IPS-15b (cell line): ENCODE data around the gene SCD.

Source experiments
- H3K27me3 ChIP-seq: one replicate; pipeline ENCODE4 v1.6.1; 2013; ENCODE audit warnings: low read length; ENCODE audit not compliant: control insufficient read depth, insufficient read depth
- H3K36me3 ChIP-seq: one replicate; pipeline ENCODE4 v1.6.1; 2013; ENCODE audit warnings: low read length; ENCODE audit not compliant: control insufficient read depth, insufficient read depth
- H3K4me1 ChIP-seq: one replicate; pipeline ENCODE4 v1.6.1; 2013; ENCODE audit warnings: mild to moderate bottlenecking, low read length; ENCODE audit not compliant: control insufficient read depth, insufficient read depth
- H3K4me3 ChIP-seq: one replicate; pipeline ENCODE4 v1.5.1; 2013; ENCODE audit warnings: low read depth, low read length
- H3K9ac ChIP-seq: one replicate; pipeline ENCODE4 v1.6.1; 2013; ENCODE audit warnings: low read depth, mild to moderate bottlenecking, low read length
- H3K9me3 ChIP-seq: one replicate; pipeline ENCODE4 v1.6.1; 2013; ENCODE audit warnings: mild to moderate bottlenecking, low read length; ENCODE audit not compliant: control insufficient read depth, insufficient read depth

SCD gene

DNA sequence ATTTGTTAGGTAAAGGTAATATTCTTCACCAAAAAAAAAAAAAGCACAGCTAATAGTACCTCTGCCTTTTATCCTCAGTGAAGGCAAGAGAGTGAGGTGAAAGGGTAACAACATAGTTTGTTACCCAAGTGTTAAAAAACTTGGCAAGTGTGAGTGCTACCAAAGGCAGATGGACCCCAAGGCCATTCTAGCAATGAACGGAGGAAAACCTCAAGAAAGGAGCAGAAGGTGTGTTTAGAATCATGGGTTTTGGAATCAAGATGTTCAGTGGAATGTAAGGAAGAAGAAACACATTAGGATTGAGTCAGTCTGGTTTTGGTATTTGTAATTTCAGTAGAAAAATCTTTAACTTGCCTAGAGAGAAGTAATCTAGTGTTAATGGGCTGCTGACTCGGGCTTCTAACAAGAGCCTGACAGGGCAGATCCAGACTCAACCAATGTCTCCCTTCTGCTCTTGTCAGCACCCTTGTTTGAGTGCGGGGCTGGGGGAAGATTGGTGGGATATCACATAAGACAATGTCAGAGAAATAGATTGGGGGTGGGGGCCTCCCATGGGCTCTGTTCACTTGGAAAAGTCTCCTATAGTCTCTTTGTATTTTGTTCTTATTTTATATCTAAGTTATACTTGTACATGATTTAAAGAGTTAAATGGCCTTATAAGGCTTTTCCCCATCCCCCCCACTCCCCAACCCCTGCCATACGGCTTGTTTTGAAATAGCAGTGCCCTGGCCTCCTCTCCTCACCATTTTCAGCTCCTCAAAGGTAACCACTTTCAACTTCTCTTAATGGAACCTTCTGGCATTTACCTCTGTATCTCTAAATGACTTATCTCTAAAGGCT lies 44.4 kb downstream of the SCD start:
- Histone ChIP-seq H3K36me3 (no peaks in the 10 kb centered on the region), H3K4me3 (no peak overlapping the region), H3K9me3 (no peaks in the 10 kb centered on the region), H3K4me1 (no peaks in the 10 kb centered on the region), H3K9ac (no peak overlapping the region), H3K27me3 (no peaks in the 10 kb centered on the region)

- Histone ChIP-seq H3K9ac (no peak overlapping the region), H3K4me3 (no peak overlapping the region), H3K36me3 (no peaks in the 10 kb centered on the region), H3K9me3 (no peaks in the 10 kb centered on the region), H3K4me1 (no peaks in the 10 kb centered on the region), H3K27me3 (no peaks in the 10 kb centered on the region)
These were observed 45.6 kb downstream of the SCD start for GRCh38 chr10:100392686-100393003.

GRCh38 chr10:100395626-100396025 lies 48.6 kb downstream of the SCD start:
- no peaks in the 10 kb centered on the region for H3K9me3 ChIP-seq
- H3K9ac ChIP-seq = no peak overlapping the region
- no peaks in the 10 kb centered on the region for H3K36me3 ChIP-seq
- no peak overlapping the region for H3K4me3 ChIP-seq
- no peaks in the 10 kb centered on the region for H3K4me1 ChIP-seq
- H3K27me3 ChIP-seq = no peaks in the 10 kb centered on the region

- Histone ChIP-seq H3K4me3 (no peak overlapping the region), H3K36me3 (no peaks in the 10 kb centered on the region), H3K4me1 (no peaks in the 10 kb centered on the region), H3K9me3 (no peaks in the 10 kb centered on the region), H3K27me3 (no peaks in the 10 kb centered on the region), H3K9ac (no peak overlapping the region)
These were observed 49.6 kb downstream of the SCD start for GRCh38 chr10:100396605-100397004.

GRCh38 chr10:100401631-100402328 lies 54.7 kb downstream of the SCD start:
- Histone ChIP-seq H3K27me3 (no peaks in the 10 kb centered on the region), H3K4me3 (no peak overlapping the region), H3K4me1 (no peaks in the 10 kb centered on the region), H3K9me3 (no peaks in the 10 kb centered on the region), H3K9ac (no peak overlapping the region), H3K36me3 (no peaks in the 10 kb centered on the region)

- no peak overlapping the region for H3K9ac ChIP-seq
- H3K36me3 ChIP-seq = no peaks in the 10 kb centered on the region
- H3K27me3 ChIP-seq = no peaks in the 10 kb centered on the region
- H3K9me3 ChIP-seq = no peaks in the 10 kb centered on the region
- H3K4me1 ChIP-seq = no peaks in the 10 kb centered on the region
- H3K4me3 ChIP-seq = no peak overlapping the region
These were observed 56.7 kb downstream of the SCD start for GRCh38 chr10:100403734-100404133.

- Histone ChIP-seq H3K9me3 (no peaks in the 10 kb centered on the region), H3K4me3 (no peak overlapping the region), H3K27me3 (no peaks in the 10 kb centered on the region), H3K9ac (no peak overlapping the region), H3K4me1 (no peaks in the 10 kb centered on the region), H3K36me3 (no peaks in the 10 kb centered on the region)
These were observed 66.1 kb downstream of the SCD start for GRCh38 chr10:100413173-100413572.
